Activated T-cell treated with anti-CD3 and anti-CD28 coated beads for 4 hours (primary cell): ENCODE data around the gene RPS25.
A peak's percentile ranks its signal among the peaks of the same experiment; 100 is the strongest.
"Not testable (repeated sequence)": the region's sequence is repeated elsewhere in the genome, so short reads cannot be mapped to it uniquely, and the experiment has no call there.

Source experiments
- DNase-seq: peaks from one replicate; pipeline ENCODE4 v3.0.0-alpha.2; 2020

Gene RPS25

DNA sequence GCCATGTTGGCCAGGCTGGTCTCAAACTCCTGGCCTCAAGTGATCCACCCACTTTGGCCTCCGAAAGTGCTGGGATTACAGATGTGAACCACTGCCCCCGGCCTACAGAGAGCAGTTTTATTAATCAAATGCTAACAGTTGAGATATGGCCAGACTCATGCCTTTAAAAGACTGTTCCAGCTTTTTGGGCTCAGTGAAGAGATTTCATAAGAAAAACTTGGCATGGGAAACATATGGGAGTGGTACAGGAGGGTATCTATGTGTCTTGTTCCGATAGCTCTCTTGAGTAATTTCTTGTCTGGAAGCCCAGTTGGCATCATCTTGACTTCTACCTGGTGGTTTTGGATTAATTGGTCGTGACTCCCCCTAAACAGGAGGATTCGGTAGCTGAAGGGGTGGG, 20.7 kb upstream of the RPS25 start:
- DNase-seq: no peak

DNA sequence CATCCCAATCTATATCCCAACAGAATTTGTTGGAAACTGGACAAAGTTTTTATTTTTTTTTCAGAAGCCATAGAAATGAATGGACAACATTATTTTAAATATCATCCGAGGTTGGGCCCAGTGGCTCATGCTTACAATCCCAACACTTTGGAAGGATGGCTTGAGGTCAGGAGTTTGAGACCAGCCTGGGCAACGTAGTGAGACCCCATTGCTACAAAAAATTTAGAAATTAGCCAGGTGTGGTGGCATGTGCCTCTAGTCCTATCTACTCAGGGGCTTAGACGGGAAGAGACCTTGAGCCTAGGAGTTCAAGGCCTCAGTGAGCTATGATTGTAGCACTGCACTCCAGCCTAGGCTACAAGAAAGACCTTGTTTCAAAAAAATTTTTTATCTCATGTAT, 16.7 kb upstream of the RPS25 start:
- no peak for DNase-seq

DNA sequence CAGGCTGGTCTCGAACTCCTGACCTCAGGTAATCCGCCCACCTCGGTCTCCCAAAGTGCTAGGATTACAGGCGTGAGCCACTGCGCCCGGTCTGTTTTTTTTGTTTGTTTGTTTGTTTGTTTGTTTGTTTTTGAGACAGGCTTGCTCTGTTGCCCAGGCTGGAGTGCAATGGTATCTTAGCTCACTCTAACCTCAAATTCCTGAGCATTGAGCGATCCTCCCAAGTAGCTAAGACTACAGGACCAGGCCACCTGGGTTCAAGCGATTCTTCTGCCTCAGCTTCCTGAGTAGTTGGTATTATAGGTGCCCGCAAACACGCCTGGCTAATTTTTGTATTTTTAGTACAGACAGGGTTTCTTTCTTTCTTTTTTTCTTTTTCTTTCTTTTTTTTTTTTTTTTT, 15.3 kb upstream of the RPS25 start:
- not testable (repeated sequence) for DNase-seq

DNA sequence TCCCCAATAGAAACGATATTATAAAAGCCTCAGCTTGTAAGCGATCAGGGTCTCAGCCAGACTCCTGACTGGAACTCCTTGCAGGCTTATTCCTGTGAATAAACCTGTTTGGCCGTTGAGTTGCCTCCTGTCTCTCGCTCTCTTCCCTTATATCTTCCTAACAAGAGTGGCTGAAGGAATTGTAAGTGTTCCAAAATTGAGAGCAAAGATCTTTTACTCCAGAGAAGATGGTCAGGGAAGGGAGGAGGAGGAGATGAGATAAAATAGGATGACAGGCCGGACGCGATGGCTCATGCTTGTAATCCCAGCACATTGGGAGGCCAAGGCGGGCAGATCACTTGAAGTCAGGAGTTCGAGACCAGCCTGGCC, 13.8 kb upstream of the RPS25 start:
- no peak for DNase-seq

DNA sequence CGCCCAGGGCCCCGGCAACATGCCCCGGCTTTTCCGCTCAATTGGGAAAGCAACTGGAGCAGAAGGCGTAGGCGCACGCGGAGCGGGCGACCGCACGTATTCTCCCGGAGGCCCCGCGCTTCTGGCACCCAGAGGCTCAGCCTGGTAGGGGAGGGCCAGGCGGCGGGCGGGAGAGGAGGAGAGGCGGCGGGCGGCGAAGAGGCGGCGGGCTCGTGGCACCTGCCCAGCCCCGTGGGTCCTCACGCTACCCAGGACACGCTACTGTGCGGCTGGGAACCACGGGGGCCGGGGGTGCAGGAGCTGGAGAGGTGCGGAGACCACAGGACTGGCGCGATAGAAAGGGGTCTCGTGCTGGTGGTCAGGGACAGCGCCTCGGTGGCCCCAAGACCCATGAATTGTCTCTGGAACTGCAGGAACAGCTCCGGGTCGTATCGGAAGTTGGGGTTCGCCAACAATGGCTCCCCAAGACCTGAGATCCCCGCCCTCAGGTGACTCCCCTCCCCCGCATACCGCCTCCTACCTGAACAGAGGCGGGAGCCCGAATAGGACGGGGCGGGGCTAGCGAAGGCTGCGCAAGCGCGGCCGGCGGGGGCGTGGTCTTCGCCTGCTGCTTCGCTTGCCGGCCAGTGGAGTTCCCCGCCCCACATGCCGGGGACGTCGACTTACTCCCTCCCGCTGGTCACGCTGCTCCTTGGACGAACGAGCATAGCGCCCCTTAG, 12.3 kb upstream of the RPS25 start, which contains the start of gene SLC37A4:
SLC37A4 (minus strand) TSS at position 549 of the 719 bp plus-strand sequence.
- peak; percentile 99 for DNase-seq

DNA sequence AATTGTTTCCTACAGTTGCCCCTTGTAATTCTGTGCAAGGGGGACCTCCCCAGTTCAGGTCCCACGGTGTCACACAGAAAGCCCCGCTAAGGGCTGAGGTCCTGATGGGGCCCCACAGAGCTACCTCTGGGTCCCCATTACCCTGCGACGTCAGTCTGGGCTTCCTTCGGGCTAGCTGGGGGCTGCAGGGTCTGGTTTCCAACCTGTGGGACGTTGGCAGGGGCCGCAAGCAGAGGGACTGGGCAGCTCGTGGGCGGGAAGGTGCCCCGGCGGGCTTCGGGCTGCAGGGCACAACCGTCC, 11.8 kb upstream of the RPS25 start:
- no peak for DNase-seq

DNA sequence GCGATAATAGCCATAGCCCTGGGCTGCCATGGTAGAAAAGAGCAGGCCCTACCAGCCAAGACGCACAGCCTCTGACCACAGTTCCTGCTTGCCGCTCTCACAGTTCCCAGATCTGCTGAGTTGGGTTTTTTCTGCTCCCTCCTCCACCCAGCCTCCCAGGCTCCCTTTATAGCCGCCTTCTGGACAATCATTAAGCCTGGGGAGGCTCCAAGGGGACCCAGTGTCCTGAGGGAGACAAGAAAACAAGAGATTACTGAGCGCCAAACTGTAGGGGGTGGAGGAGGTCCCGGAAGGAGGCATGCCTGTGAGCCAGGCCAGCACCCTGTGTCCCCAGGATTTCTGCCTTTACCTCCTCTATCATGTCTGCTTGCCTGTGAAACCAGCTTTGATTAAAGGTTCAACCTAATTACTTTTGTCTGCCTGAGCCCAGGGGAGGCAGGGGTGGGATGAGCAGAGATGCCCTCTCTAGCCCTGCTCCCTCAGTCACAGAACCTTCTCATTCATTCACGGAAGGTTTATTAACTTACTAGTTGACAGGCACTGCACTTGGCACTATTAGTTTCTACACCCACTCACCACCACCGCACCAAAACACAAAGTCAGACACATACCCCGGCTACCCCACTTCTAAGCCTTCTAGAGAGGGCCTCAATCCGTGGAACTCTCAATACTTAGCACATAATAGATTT, 11.3 kb upstream of the RPS25 start:
- peak; percentile 35 for DNase-seq

DNA sequence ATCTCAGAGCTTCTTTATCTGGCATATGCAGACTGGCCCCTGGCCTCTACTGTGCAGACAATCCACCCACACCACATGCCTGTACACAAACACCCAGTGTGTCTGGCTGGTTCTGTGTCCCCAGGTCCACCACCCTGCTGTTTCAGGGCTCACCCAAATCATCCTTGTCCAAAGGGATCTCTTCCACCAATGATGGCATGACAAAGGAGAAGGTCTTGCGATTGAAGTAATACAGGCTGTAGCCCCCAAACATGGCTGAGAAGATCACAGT, 10.9 kb upstream of the RPS25 start:
- DNase-seq: no peak

DNA sequence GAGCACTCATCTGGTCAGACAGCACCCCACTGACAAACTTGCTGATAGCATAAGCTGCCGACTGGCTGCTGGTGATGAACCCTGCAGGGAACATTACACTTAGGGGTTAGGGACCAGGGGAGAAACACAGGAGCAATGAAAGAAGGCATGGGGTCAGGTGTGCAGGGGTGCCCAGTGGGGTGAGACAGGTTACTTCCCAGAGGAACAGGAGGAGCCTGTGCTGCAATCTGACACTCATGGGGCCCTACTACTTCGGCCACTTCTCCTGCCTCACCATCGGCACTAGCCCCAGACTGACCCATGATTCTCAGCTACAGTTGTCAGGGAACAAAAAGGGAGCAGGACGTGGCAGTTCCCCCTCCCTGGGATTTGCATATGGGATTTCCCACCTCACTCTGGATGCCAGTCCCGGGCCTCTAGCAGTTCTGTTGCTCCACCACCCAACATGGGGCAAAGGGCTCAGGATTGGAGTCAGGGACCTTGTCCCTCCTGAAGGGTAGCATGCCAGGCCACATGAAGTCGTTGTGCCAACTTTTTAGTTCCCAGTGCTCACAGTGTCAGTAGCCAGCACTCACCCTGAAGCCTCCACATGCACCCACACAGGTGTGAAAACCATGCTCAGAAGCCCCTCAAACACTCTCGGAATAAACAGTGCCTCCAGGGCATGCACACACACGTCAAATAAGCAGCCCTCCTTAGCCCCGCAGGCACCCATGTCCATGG, 10.4 kb upstream of the RPS25 start:
- DNase-seq: no peak

DNA sequence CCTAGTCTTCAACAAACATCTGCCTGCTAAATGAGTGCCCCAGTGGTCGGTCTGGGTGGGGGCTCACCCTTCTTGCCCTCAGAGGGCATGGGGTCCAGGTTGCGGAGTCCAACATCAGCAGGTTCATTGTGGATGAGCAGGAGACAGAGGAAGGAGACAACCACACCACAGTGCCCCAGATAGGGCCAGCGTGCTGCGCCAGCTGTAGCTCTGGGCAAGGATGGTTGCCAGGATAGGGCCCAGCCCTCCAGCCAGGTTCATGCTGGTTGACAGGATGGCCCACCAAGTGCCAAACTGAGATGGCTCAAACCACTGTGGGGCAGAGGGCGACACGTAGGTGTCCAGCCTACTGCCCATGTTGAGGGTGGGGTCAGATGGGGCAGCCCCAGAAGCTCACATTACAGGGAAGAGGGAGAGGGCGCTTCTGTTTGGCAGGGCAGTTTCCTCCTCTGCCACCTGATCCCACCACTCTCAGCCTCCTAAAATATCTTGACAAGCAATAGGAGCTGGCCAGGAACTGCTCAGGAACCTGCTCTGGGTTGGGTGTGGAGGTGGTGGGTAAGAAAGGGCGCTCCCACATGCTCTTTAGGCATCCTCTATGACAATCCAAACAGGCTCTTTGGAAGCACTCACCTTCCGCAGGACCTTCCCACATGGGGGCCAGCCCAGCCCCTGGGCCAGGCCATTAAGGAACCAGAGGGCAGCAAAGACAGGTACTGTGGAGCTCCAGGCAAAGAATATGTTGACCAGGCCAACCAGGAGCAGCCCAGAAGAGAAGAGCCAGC, 9.6 kb upstream of the RPS25 start:
- DNase-seq: no peak

DNA sequence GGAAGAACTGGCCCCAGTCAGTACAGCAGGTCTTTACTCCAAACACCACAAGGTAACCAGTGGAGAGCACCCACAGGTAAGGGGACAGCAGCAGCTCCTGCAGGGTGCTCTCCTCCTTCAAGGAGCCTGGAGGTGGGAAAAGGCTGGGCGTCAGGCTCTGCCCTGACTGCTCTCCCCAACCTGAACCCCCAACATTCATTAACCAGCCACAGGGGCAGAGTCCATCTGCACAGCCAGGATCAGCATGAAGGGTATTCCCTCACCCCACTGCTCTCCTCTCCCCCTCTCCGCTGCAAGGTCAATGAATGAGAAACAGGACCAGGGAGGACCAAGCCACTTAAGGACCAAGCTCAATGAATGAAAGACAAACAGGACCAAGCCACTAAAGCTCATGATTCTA, 8.8 kb upstream of the RPS25 start:
- DNase-seq: no peak

DNA sequence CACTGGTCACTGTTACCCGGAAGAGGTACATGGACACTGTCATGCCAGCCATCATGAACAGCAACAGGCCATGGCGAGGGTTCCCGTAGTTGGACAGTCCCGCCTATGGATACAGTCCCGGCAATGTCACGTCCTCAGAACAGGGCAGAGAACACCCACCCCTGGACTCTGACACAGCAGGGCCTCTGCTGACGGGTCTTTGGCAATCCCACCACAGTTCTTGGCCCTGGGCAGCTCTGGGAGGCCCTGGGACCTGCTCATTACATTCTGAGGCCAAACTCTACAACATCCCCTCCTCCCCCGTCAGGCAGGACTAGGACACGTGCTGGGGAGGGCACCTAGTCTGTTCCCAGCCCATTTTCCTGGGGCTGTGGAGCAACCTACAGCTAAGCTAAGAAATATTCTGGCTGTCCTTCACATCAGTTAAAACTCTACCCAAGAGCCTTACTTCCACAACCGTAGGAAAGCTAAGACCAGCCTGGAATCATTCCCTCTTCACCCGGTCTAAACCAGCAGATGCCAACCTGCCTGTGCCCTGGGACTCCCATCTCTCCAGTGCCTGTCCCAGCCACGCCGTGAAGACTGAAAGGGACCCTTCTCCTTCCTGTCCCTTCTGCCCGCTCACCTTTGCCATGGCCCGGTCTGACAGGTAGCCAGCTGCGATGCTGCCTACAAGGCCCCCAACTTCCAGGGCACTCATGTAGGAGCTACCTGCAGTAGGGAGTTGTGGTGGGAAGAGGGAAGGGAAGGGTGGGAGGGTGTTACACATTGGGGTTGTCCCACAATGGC, 8.0 kb upstream of the RPS25 start:
- DNase-seq: no peak

DNA sequence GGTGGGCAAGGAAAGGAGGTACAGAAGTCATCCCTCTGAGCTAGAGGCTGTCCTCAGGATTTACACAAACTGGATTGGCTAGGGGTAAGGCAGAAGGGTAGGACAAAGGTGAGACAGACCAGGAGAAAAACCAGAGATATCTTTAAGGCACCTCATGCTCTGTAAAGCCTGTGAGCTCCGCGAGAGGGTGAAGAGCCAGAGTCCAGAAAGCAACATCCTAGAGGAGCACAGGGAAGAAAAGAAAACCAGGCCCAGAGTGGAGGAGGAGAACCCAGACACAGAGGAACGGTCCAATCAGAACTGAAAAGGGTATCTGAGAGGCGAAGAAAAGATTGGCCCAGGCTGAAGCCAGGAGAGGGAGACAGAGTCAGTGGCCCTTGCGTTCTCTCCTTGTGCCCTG, 7.4 kb upstream of the RPS25 start:
- DNase-seq: no peak

DNA sequence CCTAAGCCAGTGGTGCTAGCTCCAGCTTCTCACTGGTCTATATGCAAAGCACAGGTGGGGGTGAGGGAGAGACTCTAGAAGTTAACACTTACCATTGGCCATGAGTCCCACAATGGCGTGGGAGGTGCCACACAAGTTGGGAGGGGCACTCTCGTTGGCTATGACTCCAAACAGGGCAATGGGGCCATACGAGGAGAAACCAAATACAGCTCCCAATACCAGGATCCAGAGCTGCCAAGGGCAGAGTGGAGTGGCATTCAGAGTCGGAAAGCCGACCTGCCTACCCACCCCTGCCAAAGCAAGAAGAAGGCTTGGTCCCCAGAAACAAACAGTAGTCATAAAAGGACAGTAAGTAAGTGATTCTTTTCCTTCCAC, 6.9 kb upstream of the RPS25 start:
- no peak for DNase-seq

DNA sequence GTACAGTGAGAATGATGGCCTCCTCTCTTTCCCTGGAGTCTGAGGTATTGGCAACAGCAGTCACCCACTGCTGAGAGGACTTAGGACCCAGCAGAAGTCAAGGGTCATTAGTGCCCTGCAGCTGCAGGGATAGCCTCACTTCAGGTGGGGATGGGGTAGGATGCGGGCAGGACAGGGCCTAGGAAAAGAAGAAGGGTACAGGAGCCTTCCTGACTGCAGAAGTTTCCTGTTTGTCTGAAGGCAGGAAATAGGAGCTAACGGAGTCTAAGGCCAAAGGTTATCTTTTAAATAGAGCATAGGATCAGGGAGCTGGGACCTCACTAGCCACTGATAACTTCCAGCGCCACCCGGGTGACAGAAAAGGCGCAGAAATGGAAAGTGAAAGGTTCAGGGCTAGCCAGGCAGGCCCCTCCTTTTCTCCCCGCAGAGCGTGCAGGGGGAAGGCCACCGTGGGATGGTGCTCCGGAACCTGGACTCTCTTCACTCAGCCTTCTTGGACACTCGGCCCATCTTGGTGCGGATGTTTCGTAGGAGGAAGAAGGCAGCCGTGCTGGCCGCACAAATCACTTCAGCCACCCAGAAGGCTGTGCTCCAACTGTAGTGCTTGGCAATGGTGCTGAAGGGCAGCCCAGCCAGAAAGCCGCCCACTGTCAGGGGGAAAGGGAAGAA, 6.4 kb upstream of the RPS25 start:
- no peak for DNase-seq

DNA sequence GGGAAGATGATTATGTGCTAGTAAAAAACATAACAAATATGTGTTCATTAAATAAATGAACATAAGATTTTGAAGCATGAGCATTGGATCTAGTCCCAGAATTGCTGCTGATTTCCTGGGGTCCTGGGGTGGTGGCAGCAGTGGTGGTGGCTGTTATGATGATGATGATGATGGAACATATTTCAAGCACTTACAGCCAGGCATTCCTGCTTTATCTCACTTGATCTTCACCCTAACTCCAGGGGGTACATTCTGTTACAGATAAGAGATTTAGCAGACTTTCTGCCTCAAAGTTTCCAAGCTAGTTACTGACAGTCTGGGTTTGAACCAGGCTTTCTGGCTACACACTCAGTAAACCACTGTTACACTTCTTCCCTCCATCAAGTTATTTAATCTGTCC, 5.6 kb upstream of the RPS25 start:
- no peak for DNase-seq

DNA sequence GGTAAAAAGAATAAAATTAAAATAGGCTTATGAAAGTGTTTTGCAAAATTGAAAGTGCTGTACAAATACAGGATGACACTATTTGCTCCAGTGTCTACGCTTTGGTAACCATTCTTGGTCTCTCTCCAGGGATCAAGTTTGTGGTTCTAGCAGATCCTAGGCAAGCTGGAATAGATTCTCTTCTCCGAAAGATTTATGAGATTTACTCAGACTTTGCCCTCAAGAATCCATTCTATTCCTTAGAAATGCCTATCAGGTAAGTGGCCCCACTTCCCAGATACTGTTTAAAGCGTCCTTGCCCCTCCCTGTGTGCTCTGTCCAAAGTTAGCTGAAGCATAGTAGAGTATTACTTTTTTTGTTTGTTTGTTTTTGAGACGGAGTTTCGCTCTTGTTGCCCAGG, 3.5 kb upstream of the RPS25 start:
- DNase-seq: no peak

DNA sequence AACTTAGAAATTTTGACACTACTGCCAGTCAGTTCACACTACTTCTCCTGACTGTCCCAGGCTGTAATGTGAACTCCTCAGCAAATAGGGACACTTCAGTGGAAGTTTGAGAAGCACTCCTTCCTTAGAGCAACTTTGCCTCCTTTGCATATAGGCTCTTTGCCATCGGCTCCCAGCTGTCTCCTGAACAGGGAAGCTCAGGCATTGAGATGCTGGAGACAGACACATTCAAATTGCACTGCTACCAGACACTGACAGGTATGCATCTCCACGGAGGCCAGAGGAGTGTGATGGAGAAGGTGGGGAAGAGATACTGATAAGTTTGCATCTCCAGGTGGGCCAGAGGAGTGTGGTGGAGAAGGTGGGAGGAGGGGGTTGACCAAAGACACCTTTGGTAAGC, 1.9 kb upstream of the RPS25 start:
- DNase-seq: no peak

DNA sequence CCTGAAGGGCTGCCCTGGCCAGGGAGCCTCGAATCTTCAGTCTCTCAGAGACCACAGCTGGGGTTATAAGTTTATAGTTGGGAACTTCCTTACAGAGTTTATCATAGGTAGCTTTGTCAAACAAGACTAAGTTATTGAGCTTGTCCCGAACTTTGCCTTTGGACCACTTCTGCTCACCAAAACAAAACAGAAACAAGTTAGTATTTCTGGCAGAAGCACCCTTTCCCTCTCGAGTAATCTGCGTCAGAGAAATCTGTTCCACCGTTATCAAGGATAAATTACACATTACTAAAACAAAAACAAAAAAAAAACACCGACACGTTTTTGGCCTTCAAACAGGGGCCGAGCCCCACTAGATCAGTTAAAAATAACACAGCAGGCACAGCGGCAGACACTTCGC, 766 bp downstream of the RPS25 start:
- DNase-seq: not testable (repeated sequence)

DNA sequence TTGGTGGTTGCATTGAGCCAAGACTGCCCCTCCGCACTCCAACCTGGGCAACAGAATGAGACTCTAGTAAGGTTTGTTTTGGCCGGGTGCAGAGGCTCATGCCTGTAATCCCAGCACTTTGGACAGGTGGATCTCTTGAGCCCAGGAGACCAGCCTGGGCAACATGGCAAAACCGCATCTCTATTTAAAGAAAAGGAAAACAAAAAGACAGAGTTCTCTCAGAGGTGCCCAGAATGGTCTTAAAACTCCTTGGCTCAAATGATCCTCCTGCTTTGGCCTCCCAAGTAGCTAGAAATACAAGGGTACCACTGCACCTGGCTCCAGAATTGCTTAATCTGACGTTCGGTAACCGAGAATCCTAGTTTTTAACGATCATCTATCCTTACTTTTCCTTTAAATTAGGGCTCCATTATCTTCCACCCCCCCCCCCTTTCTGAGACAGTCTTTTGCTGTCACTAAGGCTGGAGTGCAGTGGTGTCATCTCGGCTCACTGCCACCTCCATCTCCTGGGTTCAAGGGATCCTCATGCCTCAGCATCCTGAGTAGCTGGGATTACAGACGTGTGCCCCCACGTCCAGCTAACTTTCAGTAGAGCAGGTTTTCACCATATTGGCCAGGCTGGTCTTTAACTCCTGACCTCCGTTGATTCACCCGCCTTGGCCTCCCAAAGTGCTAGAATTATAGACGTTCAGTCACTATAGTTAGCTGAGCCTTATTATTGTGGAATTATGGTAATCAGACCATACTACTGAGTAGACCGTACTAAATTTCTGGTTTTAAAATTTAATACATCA, 1.7 kb downstream of the RPS25 start:
- DNase-seq: no peak

DNA sequence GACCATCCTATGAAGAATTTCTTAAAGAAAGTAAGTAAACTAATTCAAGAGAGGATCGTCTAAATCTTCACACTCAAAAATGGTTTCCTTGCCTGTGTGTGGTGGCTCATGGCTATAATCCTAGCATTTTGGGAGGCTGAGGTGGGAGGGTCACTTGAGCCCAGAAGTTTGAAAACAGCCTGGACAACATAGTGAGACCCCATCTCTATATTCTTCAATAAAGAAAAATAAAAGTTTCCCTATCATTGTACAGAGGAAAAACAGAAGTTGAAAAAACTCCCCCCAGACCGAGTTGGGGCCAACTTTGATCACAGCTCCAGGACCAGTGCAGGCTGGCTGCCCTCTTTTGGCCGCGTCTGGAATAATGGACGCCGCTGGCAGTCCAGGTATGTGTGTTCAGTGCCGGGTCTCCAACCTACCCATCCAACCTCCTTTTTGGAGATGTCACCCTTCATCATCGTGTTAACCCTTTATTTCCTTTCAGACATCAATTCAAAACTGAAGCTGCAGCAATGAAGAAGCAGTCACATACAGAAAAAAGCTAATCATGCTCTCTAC, 3.0 kb downstream of the RPS25 start:
- DNase-seq: no peak
